Small intestine (tissue), 7 donors: ENCODE results near the gene RBM10. TPM values are rescaled to one million over a fixed set of nuclear protein-coding genes. Genes with fewer than 3 reads are reported as not detected.

ENCODE experiments used
- DNase-seq, 2 donors: peaks; one replicate each; pipeline versions ENCODE4 v3.0.0 to v3.0.0-alpha.2; 2013
- FAIRE-seq: peaks from 2 replicates; lab custom pipeline; 2012; peaks lifted over from hg19 to GRCh38; lab: Jason Lieb, UNC
- H3K27ac ChIP-seq, 3 donors: one replicate each; pipeline ENCODE4 v1.5.1; 2013; ENCODE audit warnings: low read length in 2 of 3, mild to moderate bottlenecking in 2 of 3, control low read depth in 1 of 3, inconsistent platforms in 1 of 3, low read depth in 1 of 3, moderate library complexity in 1 of 3
- H3K27me3 ChIP-seq, 3 donors: one replicate each; pipeline ENCODE4 v1.6.1; 2013; ENCODE audit warnings: low read length in 3 of 3, inconsistent platforms in 1 of 3; ENCODE audit not compliant: control insufficient read depth in 3 of 3, insufficient read depth in 3 of 3
- H3K36me3 ChIP-seq, 3 donors: one replicate each; pipeline ENCODE4 v1.6.1; 2013; ENCODE audit warnings: low read length in 3 of 3, inconsistent platforms in 1 of 3, low read depth in 1 of 3, mild to moderate bottlenecking in 1 of 3, moderate library complexity in 1 of 3; ENCODE audit not compliant: control insufficient read depth in 3 of 3, insufficient read depth in 2 of 3
- H3K4me1 ChIP-seq, 3 donors: one replicate each; pipeline ENCODE4 v1.6.1; 2013; ENCODE audit warnings: low read length in 2 of 3, inconsistent platforms in 1 of 3, low read depth in 1 of 3, mild to moderate bottlenecking in 1 of 3, moderate library complexity in 1 of 3; ENCODE audit not compliant: control insufficient read depth in 3 of 3, insufficient read depth in 2 of 3
- H3K4me3 ChIP-seq, 3 donors: one replicate each; pipeline ENCODE4 v1.5.1; 2013; ENCODE audit warnings: low read length in 3 of 3, control low read depth in 1 of 3, inconsistent platforms in 1 of 3, low read depth in 1 of 3, mild to moderate bottlenecking in 1 of 3, moderate library complexity in 1 of 3
- H3K9me3 ChIP-seq, 2 donors: one replicate each; pipeline ENCODE4 v1.6.1; 2013; ENCODE audit warnings: low read depth in 1 of 2, low read length in 1 of 2; ENCODE audit not compliant: control insufficient read depth in 2 of 2, insufficient read depth in 1 of 2
- WGBS, 3 donors: extraction: QIAGEN DNeasy Blood & Tissue Kit; methylation state at CpG; one replicate each; pipeline ENCODE4 v1.1.7; 2013; 5-methylcytosine and 5-hydroxymethylcytosine counted together
- polyA plus RNA-seq, 4 donors: library from polyadenylated mRNA; stranded (reverse) in 3 of 4; unstranded in 1 of 4; fragments of 200-250 nt in 3 of 4; fragments of 120-200 nt in 1 of 4; gene quantifications; one replicate each; pipeline versions ENCODE4 v1.2.1 to v1.2.3, GENCODE V29; 2013
- donor health status: healthy with polysubstance abuse.
- donor health status: control.
- donor health status: control.
- donor health status: Bipolar disorder and iron deficiency.
- donor health status: healthy.

RBM10 gene
- polyA plus RNA-seq, 4 donors: 27.8 to 41.2 (median 35.7) TPM

- FAIRE-seq (no peak), DNase-seq (no peak)
- Histone ChIP-seq H3K27me3 (no peaks in the 10 kb centered on the region), H3K4me3 (no peak overlapping the region), H3K9me3 (no peaks in the 10 kb centered on the region), H3K36me3 (peaks cover 0 to 77% (median 6%) of the 10 kb centered on the region in 3 donors), H3K4me1 (no peaks in the 10 kb centered on the region), H3K27ac (no peak overlapping the region)
- WGBS, 3 donors: 84 to 96% (median 92%) methylated on average over 23 to 34 of the region's 34 CpGs
Observed at GRCh38 chrX:47170861-47171692, 26.1 kb downstream of the RBM10 start.

- DNase-seq (no peak), FAIRE-seq (no peak)
- H3K27me3 ChIP-seq: no peaks in the 10 kb centered on the region
- no peaks in the 10 kb centered on the region for H3K9me3 ChIP-seq
- no peaks in the 10 kb centered on the region for H3K4me1 ChIP-seq
- WGBS, 3 donors: 85 to 94% (median 85%) methylated on average over 2 of the region's 2 CpGs
- H3K27ac ChIP-seq: no peak overlapping the region
- H3K36me3 ChIP-seq: peaks cover 2 to 80% (median 6%) of the 10 kb centered on the region in 3 donors
- no peak overlapping the region for H3K4me3 ChIP-seq
Observed at GRCh38 chrX:47171996-47172395, 27.0 kb downstream of the RBM10 start.

DNA sequence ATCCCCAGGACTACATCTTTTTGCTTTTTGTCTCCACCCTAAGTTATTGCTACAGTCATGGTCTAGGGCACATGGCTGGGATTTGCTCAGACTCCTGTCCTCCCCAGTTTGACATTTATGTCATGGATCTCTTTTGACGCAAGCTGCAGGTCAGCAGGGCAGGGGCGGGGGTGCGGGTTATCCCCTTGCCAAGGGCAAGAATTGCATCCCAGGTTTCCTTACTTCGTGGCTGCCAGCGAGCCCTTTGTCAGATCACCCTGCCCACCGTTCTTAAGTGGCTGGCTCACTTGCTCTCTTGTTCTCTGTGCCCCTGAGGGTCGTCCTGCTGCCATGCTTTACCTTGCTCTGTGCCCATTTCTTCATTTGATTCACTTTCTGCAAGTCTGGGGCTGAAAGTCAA is 27.5 kb downstream of the RBM10 start:
- no peak overlapping the region for H3K27ac ChIP-seq
- no peak overlapping the region for H3K4me3 ChIP-seq
- H3K36me3 ChIP-seq: peaks cover 2 to 86% (median 6%) of the 10 kb centered on the region in 3 donors
- WGBS, 3 donors: 84 to 96% (median 95%) methylated on average over 6 to 7 of the region's 7 CpGs
- no peaks in the 10 kb centered on the region for H3K9me3 ChIP-seq
- H3K27me3 ChIP-seq: no peaks in the 10 kb centered on the region
- FAIRE-seq (no peak), DNase-seq (no peak)
- no peaks in the 10 kb centered on the region for H3K4me1 ChIP-seq

GRCh38 chrX:47172971-47173792 is 28.2 kb downstream of the RBM10 start:
- WGBS, 3 donors: 88 to 89% (median 89%) methylated on average over 14 to 18 of the region's 18 CpGs
- no peak for DNase-seq
- Histone ChIP-seq H3K4me3 (no peak overlapping the region), H3K9me3 (no peaks in the 10 kb centered on the region), H3K27ac (no peak overlapping the region), H3K27me3 (no peaks in the 10 kb centered on the region), H3K36me3 (peaks cover 5 to 92% (median 6%) of the 10 kb centered on the region in 3 donors), H3K4me1 (no peaks in the 10 kb centered on the region)
- FAIRE-seq: no peak

- DNase-seq (no peak), FAIRE-seq (no peak)
- Histone ChIP-seq H3K9me3 (no peaks in the 10 kb centered on the region), H3K27me3 (no peaks in the 10 kb centered on the region), H3K36me3 (peaks cover 6 to 95% (median 6%) of the 10 kb centered on the region in 3 donors), H3K27ac (no peak overlapping the region), H3K4me1 (no peaks in the 10 kb centered on the region), H3K4me3 (no peak overlapping the region)
- WGBS, 3 donors: 83 to 92% (median 91%) methylated on average over 9 to 12 of the region's 12 CpGs
Observed at GRCh38 chrX:47174376-47174775, 29.4 kb downstream of the RBM10 start.

- Histone ChIP-seq H3K27ac (no peak overlapping the region), H3K4me3 (no peak overlapping the region), H3K4me1 (no peaks in the 10 kb centered on the region), H3K36me3 (peaks cover 3 to 95% (median 6%) of the 10 kb centered on the region in 3 donors), H3K27me3 (no peaks in the 10 kb centered on the region), H3K9me3 (no peaks in the 10 kb centered on the region)
- FAIRE-seq (no peak), DNase-seq (no peak)
- WGBS, 3 donors: 88 to 92% (median 91%) methylated on average over 22 to 23 of the region's 23 CpGs
Observed at GRCh38 chrX:47174846-47175587, 30.0 kb downstream of the RBM10 start.

DNA sequence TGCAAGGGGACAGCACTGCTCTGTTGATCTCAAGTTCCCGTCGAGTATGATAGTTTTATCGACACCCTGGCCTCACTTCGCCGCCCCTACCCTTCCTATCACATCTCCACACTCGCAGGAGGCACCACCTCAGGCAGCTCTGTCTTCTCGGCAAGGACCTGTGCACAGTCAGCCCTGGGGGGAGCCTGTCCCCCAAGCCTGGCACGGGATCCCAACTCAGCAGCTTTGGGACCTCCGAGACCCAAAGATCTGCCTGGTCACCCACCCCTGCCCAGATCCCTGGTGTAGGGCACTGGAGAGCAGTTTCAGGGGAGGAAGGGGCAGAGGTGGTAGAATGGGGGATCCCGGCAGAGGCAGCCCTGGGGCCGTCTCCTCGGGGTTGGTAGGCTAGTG is 30.6 kb downstream of the RBM10 start:
- H3K36me3 ChIP-seq: peaks cover 3 to 95% (median 6%) of the 10 kb centered on the region in 3 donors
- no peak for FAIRE-seq
- DNase-seq: no peak

More for the DNA sequence above, 30.6 kb downstream of the RBM10 start:
- Histone ChIP-seq H3K9me3 (no peaks in the 10 kb centered on the region), H3K4me3 (no peak overlapping the region), H3K27ac (no peak overlapping the region), H3K4me1 (no peaks in the 10 kb centered on the region), H3K27me3 (no peaks in the 10 kb centered on the region)
- 90 to 96% (median 94%) methylated on average over 12 of the region's 12 CpGs for WGBS, 3 donors
